Duodenal mucosa (tissue), 2 donors: ENCODE measurements around the gene WIPF3.

Source experiments
- H3K27ac ChIP-seq: one replicate; pipeline ENCODE4 v1.7.0; 2013; ENCODE audit warnings: low read depth, low read length
- H3K27me3 ChIP-seq, 2 donors: one replicate each; pipeline ENCODE4 v1.7.0; 2013; ENCODE audit warnings: low read length in 2 of 2, control low read depth in 1 of 2; ENCODE audit not compliant: insufficient read depth in 2 of 2, control insufficient read depth in 1 of 2
- H3K36me3 ChIP-seq, 2 donors: one replicate each; pipeline ENCODE4 v1.7.0; 2013; ENCODE audit warnings: low read length in 2 of 2, control low read depth in 1 of 2; ENCODE audit not compliant: insufficient read depth in 2 of 2, control insufficient read depth in 1 of 2
- H3K4me1 ChIP-seq, 2 donors: one replicate each; pipeline ENCODE4 v1.7.0; 2013; ENCODE audit warnings: low read length in 2 of 2, control low read depth in 1 of 2; ENCODE audit not compliant: insufficient read depth in 2 of 2, control insufficient read depth in 1 of 2
- H3K4me3 ChIP-seq, 2 donors: one replicate each; pipeline ENCODE4 v1.7.0; 2013; ENCODE audit warnings: low read length in 2 of 2, low read depth in 1 of 2
- H3K9ac ChIP-seq, 2 donors: one replicate each; pipeline ENCODE4 v1.7.0; 2013; ENCODE audit warnings: low read length in 2 of 2, low read depth in 1 of 2
- H3K9me3 ChIP-seq, 2 donors: one replicate each; pipeline ENCODE4 v1.7.0; 2013; ENCODE audit warnings: low read length in 2 of 2, control low read depth in 1 of 2; ENCODE audit not compliant: control insufficient read depth in 1 of 2

The WIPF3 gene

GRCh38 chr7:29794959-29795629 lies 11.2 kb upstream of the WIPF3 start:
- Histone ChIP-seq H3K27ac (no peak overlapping the region), H3K4me3 (no peak overlapping the region), H3K36me3 (no peaks in the 10 kb centered on the region), H3K27me3 (no peaks in the 10 kb centered on the region), H3K4me1 (no peaks in the 10 kb centered on the region), H3K9ac (no peak overlapping the region), H3K9me3 (no peaks in the 10 kb centered on the region)

- no peak overlapping the region for H3K27ac ChIP-seq
- H3K36me3 ChIP-seq, result no peaks in the 10 kb centered on the region
- no peaks in the 10 kb centered on the region for H3K27me3 ChIP-seq
- no peak overlapping the region for H3K4me3 ChIP-seq
- H3K9me3 ChIP-seq, result no peaks in the 10 kb centered on the region
- no peak overlapping the region for H3K9ac ChIP-seq
- H3K4me1 ChIP-seq, result no peaks in the 10 kb centered on the region
Measured at GRCh38 chr7:29795696-29796580, 10.4 kb upstream of the WIPF3 start.

- Histone ChIP-seq H3K27me3 (peaks cover 0 to 4% of the 10 kb centered on the region in 2 donors), H3K9me3 (no peaks in the 10 kb centered on the region), H3K27ac (no peak overlapping the region), H3K9ac (no peak overlapping the region), H3K4me1 (no peaks in the 10 kb centered on the region), H3K36me3 (no peaks in the 10 kb centered on the region), H3K4me3 (no peak overlapping the region)
Measured at GRCh38 chr7:29797112-29797944, 9.0 kb upstream of the WIPF3 start.

- no peak overlapping the region for H3K27ac ChIP-seq
- no peaks in the 10 kb centered on the region for H3K4me1 ChIP-seq
- peaks cover 0 to 4% of the 10 kb centered on the region in 2 donors for H3K27me3 ChIP-seq
- H3K9ac ChIP-seq, result no peak overlapping the region
- no peaks in the 10 kb centered on the region for H3K36me3 ChIP-seq
- H3K4me3 ChIP-seq, result no peak overlapping the region
- H3K9me3 ChIP-seq, result no peaks in the 10 kb centered on the region
Measured at GRCh38 chr7:29798422-29798821, 7.9 kb upstream of the WIPF3 start.

GRCh38 chr7:29801929-29802328 lies 4.4 kb upstream of the WIPF3 start:
- no peak overlapping the region for H3K9ac ChIP-seq
- H3K27me3 ChIP-seq, result peaks cover 8 to 11% of the 10 kb centered on the region in 2 donors
- no peak overlapping the region for H3K4me3 ChIP-seq

GRCh38 chr7:29805031-29805430 lies 1.3 kb upstream of the WIPF3 start:
- Histone ChIP-seq H3K9ac (no peak overlapping the region), H3K9me3 (no peaks in the 10 kb centered on the region), H3K4me1 (peaks cover 8 to 9% of the 10 kb centered on the region in 2 donors), H3K36me3 (no peaks in the 10 kb centered on the region), H3K4me3 (no peak overlapping the region), H3K27me3 (peaks cover 14 to 17% of the 10 kb centered on the region in 2 donors), H3K27ac (no peak overlapping the region)

More at GRCh38 chr7:29801929-29802328, 4.4 kb upstream of the WIPF3 start:
- H3K27ac ChIP-seq, result no peak overlapping the region
- no peaks in the 10 kb centered on the region for H3K9me3 ChIP-seq
- H3K36me3 ChIP-seq, result no peaks in the 10 kb centered on the region
- peaks cover 0 to 4% of the 10 kb centered on the region in 2 donors for H3K4me1 ChIP-seq

- Histone ChIP-seq H3K9ac (no peak overlapping the region), H3K4me3 (peak overlapping the region; percentile 54 to 65), H3K36me3 (no peaks in the 10 kb centered on the region), H3K4me1 (peaks cover 8 to 9% of the 10 kb centered on the region in 2 donors), H3K9me3 (no peaks in the 10 kb centered on the region), H3K27ac (no peak overlapping the region), H3K27me3 (peaks cover 14 to 20% of the 10 kb centered on the region in 2 donors)
Measured at GRCh38 chr7:29805886-29806207, 461 bp upstream of the WIPF3 start.

GRCh38 chr7:29806995-29807841 lies 910 bp downstream of the WIPF3 start:
- Histone ChIP-seq H3K36me3 (no peaks in the 10 kb centered on the region), H3K27ac (no peak overlapping the region), H3K4me3 (peak overlapping the region; percentile 65 to 68), H3K27me3 (peaks cover 14 to 16% of the 10 kb centered on the region in 2 donors), H3K9me3 (no peaks in the 10 kb centered on the region), H3K9ac (peak overlapping the region in 1 of 2 donors; percentile 20), H3K4me1 (peaks cover 12 to 14% of the 10 kb centered on the region in 2 donors)

GRCh38 chr7:29808075-29808801 lies 1.9 kb downstream of the WIPF3 start:
- Histone ChIP-seq H3K9me3 (no peaks in the 10 kb centered on the region), H3K36me3 (no peaks in the 10 kb centered on the region), H3K27ac (no peak overlapping the region), H3K4me3 (peak overlapping the region; percentile 65 to 68), H3K4me1 (peaks cover 12 to 14% of the 10 kb centered on the region in 2 donors), H3K9ac (no peak overlapping the region), H3K27me3 (peaks cover 14 to 16% of the 10 kb centered on the region in 2 donors)
